ENCODE results near the gene FBXO45.
"Not testable (repeated sequence)": the region's sequence is repeated elsewhere in the genome, so short reads cannot be mapped to it uniquely, and the experiment has no call there.

The FBXO45 gene

DNA sequence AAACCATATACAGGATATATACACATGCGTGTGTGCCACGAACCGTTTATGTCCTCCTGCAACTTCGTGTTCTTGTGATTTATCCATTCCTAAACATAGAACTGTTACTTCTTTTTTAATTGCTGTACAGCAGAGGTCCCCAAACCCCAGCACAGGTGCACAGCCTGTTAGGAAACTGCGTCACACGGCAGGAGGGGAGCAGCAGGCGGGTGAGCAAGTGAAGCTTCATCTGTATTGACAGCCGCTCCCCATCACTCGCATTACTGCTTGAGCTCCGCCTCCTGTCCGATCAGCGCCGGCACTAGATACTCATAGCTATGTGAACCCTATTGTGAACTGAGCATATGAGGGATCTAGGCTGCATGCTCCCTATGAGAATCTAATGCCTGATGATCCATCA lies 36.1 kb downstream of the FBXO45 start:
- no peak overlapping the region for H3K4me3 ChIP-seq (ENCODE audit: low read depth, low read length)
- H3K27me3 ChIP-seq (replicated peaks) = no peaks in the 10 kb centered on the region
- in situ Hi-C loops (cut with HindIII; ENCODE audit: low pct_ligation_motif_present, low sequenced_read_pairs) = no loop called here
- TF ChIP-seq, protein P1, sequence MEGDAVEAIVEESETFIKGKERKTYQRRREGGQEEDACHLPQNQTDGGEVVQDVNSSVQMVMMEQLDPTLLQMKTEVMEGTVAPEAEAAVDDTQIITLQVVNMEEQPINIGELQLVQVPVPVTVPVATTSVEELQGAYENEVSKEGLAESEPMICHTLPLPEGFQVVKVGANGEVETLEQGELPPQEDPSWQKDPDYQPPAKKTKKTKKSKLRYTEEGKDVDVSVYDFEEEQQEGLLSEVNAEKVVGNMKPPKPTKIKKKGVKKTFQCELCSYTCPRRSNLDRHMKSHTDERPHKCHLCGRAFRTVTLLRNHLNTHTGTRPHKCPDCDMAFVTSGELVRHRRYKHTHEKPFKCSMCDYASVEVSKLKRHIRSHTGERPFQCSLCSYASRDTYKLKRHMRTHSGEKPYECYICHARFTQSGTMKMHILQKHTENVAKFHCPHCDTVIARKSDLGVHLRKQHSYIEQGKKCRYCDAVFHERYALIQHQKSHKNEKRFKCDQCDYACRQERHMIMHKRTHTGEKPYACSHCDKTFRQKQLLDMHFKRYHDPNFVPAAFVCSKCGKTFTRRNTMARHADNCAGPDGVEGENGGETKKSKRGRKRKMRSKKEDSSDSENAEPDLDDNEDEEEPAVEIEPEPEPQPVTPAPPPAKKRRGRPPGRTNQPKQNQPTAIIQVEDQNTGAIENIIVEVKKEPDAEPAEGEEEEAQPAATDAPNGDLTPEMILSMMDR (IDR thresholded peaks at IDR 0.05; ENCODE audit: low read depth, low read length, missing control alignments) = no peak
- H3K27ac ChIP-seq = no peak overlapping the region
- no peak for DNase-seq
- H3K36me3 ChIP-seq (replicated peaks) = no peaks in the 10 kb centered on the region

DNA sequence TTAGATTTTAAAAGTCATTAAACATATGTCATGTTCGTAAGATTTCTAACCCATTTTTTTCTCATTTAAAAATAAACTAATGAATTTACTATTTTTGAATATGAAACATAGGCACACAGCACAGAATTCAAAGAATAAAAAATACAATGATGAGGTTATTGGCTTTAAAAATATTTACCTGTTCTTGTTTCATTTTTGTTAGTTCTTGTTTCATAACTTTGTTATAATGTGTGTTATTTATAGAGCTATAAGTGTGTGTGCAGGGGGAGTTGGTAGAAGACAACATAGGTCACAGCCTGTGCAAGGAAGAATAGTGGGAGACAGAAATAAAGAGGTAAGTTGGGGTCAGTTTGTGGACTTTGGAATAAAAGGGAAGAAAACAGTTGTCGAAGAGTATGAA lies 40.2 kb downstream of the FBXO45 start:
- H3K27me3 ChIP-seq (replicated peaks) = no peaks in the 10 kb centered on the region
- H3K4me3 ChIP-seq (ENCODE audit: low read depth, low read length) = no peak overlapping the region
- TF ChIP-seq, protein P1 (IDR thresholded peaks at IDR 0.05; ENCODE audit: low read depth, low read length, missing control alignments) = no peak
- in situ Hi-C loops (cut with HindIII; ENCODE audit: low pct_ligation_motif_present, low sequenced_read_pairs) = no loop called here
- H3K27ac ChIP-seq = no peak overlapping the region
- no peak for DNase-seq
- no peaks in the 10 kb centered on the region for H3K36me3 ChIP-seq (replicated peaks)

DNA sequence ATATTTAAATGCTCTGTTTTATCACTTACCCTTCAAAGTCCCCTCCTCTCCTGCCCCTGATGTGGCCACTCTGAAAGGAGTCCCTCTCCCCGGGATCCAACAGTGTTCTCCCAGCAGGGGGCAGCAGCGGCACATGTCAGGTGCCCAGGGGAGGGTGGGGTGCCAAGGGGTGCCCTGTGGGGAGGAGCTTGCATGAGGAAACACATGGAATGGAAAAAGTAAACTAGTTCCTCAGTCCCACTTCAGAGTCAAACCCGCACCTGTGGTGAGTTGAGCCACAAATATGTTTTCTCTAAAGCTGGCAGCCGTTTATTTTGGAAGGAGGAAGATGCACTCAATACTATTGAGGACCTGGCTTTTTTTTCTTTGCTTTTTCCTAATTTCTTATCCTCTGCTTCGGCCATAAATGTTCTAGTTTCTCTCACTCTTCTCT lies 40.9 kb downstream of the FBXO45 start:
- Histone ChIP-seq H3K4me3 (ENCODE audit: low read depth, low read length) (no peak overlapping the region), H3K36me3 (replicated peaks) (no peaks in the 10 kb centered on the region), H3K27me3 (replicated peaks) (no peaks in the 10 kb centered on the region), H3K27ac (no peak overlapping the region)
- TF ChIP-seq, protein P1 (IDR thresholded peaks at IDR 0.05; ENCODE audit: low read depth, low read length, missing control alignments) = peak; percentile 92
- peak; percentile 65 for DNase-seq
- in situ Hi-C loops (cut with HindIII; ENCODE audit: low pct_ligation_motif_present, low sequenced_read_pairs) = no loop called here

DNA sequence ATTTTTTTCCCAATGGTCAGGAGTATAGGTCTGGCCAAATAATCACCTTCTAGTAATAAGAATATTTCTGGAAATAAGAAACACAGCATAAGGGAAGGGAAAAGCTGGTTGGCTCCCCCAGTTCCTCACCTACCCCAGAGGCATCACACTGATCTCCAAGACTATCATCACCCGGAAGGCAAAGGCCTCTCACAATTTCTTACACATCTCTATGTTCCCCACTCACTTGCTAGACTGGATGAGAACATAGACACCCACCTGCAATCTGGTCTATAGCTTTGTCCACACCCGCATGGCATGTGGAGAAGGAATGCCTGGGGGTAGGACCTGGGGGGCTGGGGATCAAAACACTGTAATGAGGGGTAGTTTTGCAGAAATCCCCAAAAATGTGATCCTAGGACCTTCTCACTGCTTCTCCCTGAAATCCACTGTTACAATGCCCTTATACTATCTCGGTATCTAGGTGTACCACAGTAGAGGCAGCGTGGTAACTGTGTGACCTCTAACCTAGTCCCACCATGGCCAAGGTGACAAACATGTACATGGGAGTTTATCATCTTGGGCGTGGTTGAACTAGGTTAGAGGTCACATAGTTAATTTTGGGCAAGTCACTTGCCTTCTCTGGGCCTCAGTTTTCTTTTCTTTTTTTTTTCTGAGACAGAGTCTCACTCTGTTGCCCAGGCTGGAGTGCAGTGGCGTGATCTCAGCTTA lies 41.5 kb downstream of the FBXO45 start:
- no peak overlapping the region for H3K4me3 ChIP-seq (ENCODE audit: low read depth, low read length)
- DNase-seq = no peak
- TF ChIP-seq, protein P1 (IDR thresholded peaks at IDR 0.05; ENCODE audit: low read depth, low read length, missing control alignments) = no peak
- H3K27ac ChIP-seq = no peak overlapping the region
- no peaks in the 10 kb centered on the region for H3K36me3 ChIP-seq (replicated peaks)
- H3K27me3 ChIP-seq (replicated peaks) = no peaks in the 10 kb centered on the region
- in situ Hi-C loops (cut with HindIII; ENCODE audit: low pct_ligation_motif_present, low sequenced_read_pairs) = no loop called here

DNA sequence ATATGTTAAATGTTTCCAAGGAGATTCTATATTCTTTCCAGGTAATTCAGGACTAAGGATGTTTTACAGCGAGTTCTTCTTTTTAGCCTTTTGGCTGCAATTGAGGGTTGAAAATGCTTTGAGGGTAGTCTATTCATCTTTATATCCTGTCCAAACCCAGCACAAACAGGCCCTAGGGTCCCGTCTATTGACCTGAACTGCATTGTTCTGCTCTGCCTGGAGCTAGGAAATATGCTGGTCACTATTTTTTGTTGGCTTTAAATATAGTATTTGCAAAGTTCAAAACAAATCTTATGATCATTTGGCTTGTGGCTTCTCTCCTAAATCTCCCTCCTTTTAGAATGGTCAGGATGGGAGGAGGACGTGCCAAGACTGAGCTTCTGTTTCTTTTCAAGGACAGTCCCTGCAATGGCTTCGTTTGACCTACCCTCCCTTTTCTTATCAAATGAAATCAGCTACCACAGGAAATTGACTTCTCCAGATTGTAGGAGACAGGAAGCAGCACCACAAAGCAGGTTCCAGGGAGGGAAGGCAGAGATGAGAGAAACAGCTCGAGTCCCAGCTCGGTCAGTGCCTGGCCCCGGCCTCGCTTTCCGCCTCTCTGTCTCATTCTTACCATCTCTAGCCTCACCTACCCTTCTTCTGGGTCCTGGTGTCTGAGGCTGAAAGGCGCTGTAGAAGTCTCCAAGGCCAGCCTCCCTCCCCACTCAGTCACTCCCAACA lies 43.5 kb downstream of the FBXO45 start:
- Histone ChIP-seq H3K4me3 (ENCODE audit: low read depth, low read length) (no peak overlapping the region), H3K36me3 (replicated peaks) (no peaks in the 10 kb centered on the region), H3K27me3 (replicated peaks) (no peaks in the 10 kb centered on the region), H3K27ac (no peak overlapping the region)
- TF ChIP-seq, protein P1 (IDR thresholded peaks at IDR 0.05; ENCODE audit: low read depth, low read length, missing control alignments) = no peak
- DNase-seq = no peak
- in situ Hi-C loops (cut with HindIII; ENCODE audit: low pct_ligation_motif_present, low sequenced_read_pairs) = no loop called here

DNA sequence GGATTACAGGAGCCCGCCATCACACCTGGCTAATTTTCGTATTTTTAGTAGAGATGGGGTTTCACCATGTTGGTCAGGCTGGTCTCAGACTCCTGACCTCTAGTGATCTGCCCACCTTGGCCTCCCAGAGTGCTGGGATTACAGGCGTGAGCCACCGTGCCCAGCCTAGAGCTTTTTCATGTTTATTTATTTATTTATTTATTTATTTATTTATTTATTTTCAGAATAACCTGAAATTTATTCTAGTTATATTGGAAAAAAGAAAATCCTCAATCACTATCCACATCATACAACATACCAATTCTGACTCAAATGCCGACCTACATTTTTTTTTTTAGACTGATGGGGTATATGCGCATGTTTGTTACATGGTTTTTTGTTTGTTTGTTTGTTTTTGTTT lies 46.8 kb downstream of the FBXO45 start:
- H3K27ac ChIP-seq; H3K4me3 ChIP-seq (ENCODE audit: low read depth, low read length); H3K36me3 ChIP-seq (replicated peaks); DNase-seq; H3K27me3 ChIP-seq (replicated peaks); in situ Hi-C loops (cut with HindIII; ENCODE audit: low pct_ligation_motif_present, low sequenced_read_pairs): not testable (repeated sequence)
